CD4-positive, alpha-beta T cell treated with Interleukin-6 for 4 hours (primary cell): Measurements from ENCODE around the gene HSPA6.
"Not testable (repeated sequence)": the region's sequence is repeated elsewhere in the genome, so short reads cannot be mapped to it uniquely, and the experiment has no call there.

Experiments
- DNase-seq: peaks from one replicate; pipeline ENCODE4 v3.0.0-alpha.2; 2020; ENCODE audit warnings: mixed read lengths

Gene HSPA6

DNA sequence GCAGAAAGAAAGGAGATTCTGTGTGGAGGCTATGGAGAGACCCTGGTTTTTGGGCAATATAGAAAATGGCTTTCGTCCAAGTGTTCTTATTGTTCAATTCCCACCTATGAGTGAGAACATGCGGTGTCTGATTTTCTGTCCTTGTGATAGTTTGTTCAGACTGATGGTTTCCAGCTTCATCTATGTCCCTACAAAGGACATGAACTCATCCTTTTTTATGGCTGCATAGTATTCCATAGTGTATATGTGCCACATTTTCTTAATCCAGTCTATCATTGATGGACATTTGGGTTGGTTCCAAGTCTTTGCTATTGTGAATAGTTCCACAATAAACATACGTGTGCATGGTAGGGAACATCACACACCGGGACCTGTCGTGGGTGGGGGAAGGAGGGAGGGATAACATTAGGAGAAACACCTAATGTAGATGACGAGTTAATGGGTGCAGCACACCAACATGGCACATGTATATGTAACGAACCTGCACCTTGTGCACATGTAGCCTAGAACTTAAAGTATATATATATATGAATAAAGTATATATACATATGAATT lies 14.7 kb downstream of the HSPA6 start:
- not testable (repeated sequence) for DNase-seq

DNA sequence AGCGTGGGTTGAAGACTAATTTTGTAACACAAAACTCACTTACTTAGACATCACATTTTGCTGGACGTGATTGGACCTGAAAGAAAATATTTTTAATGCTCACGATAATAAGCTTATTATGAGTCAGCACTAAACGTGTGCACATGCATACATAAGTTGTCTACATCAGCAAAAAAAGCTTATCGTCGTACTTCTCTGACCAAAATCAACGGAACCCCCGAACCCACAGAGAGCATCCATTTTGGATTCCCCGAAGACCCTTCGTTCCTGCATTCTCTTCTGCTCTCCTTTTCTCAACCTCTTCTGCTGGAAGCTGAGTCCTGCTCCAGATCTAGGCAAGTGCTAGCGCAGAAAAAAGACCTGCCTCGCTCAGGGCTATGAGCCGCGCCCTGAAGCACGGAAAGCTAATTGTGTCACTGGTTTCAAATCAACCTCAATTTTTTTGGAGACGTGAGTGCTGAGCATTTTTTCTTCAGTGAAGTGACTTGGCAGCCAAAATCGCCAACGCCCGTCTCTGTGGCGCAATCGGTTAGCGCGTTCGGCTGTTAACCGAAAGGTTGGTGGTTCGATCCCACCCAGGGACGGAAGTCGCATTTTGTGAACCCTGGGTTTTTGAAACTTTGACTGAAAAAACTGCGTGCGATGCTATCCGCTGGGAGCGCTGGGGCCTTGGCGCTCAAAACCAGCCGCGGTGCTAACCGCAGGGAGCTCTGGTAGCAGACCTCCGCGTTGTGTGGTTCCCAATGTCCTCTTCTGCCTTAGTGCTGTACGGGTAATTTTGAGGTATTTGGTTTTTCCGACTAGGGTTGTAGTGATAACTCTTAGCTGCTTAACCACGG lies 15.6 kb downstream of the HSPA6 start:
- peak; percentile 86 for DNase-seq

DNA sequence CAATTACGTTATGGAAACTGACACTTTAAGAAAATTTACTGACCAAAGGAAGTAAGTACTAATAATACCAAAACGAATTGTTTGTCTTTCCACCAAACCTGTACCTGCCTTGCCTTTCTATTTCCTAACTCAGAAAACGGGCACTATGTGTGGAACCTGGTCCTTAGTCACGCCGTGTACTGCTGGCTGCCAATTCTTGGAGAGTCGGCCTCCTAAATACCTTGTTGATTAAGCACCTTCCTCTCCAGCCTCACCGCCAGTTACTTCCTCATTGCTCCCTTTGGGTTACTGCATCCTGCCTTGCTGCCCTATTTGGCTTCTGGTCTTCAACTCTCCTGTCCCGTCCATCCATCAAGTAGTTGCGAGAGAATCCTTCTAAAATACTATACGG lies 16.2 kb downstream of the HSPA6 start:
- DNase-seq = not testable (repeated sequence)

DNA sequence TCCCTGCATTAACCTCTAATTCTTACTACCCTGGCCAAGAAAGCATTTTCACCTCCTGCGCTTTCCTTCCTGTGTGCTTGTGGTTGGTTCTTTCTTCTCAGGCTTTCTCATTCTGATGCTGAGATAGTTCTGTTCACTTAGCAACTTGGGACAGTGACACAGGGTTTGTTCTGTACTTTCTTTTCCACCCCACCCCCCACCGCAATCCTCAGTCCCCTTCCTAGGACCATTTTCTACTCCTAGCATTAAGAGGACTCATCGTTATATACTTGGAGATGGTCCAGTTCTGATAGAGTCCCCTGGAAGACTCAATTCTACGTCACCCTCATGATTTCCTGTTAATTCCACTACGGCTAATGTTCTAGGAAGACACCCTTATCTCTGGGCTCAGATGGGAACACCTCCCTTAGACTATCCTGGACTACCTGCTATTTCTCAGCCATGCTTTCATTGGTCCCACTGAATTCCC lies 17.8 kb downstream of the HSPA6 start:
- peak; percentile 54 for DNase-seq

DNA sequence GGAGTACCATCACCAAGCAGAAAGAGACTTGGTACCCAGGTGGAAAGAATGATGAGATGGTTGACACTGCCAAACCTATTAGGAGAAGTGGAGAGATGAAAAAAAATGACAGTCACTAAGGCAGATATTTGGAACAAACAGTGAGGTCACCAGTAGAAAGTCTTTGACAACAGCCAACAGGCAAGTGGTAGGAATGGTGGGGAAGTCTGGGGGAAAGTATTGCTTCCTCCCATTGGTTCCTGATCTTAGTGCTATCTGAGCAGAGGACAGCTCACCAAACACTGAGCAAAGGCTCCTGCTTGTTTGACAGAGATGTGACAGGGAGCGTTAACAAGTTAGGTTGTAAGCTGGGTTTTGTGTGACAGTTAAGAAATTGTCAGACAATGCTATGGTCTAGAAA lies 18.8 kb downstream of the HSPA6 start:
- DNase-seq = not testable (repeated sequence)

DNA sequence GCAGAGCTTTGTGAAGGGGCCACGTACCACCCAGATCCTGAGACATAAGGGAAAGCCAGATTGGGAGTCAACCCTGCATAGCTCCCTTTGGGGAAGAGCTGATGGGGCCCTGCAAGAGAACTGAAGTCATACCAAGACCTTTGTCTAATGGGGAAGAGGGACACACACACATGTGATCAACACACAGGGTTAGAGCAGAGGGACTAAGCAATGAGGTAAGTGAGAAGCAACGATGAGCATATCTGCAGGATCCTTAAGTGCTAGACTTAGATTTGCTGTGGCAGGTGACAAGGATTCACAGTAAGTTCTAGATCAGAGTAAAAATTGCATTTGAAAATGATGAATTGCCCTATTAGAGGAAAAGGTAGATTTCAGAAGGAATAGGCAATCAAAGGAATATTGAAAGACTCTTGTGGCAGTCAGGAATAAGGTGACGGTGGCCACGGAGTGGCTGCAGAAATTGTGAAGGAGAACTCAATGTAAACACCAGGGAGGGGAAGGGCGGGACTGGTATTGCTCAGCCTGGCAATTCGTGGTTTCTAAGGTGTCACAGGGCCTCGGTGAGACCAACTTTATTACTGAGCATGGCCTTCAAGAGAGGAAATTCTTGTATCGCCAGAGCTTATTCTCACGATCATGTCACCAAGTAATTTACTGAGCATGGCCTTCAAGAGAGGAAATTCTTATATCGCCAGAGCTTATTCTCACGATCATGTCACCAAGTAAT lies 20.8 kb downstream of the HSPA6 start:
- peak; percentile 25 for DNase-seq

DNA sequence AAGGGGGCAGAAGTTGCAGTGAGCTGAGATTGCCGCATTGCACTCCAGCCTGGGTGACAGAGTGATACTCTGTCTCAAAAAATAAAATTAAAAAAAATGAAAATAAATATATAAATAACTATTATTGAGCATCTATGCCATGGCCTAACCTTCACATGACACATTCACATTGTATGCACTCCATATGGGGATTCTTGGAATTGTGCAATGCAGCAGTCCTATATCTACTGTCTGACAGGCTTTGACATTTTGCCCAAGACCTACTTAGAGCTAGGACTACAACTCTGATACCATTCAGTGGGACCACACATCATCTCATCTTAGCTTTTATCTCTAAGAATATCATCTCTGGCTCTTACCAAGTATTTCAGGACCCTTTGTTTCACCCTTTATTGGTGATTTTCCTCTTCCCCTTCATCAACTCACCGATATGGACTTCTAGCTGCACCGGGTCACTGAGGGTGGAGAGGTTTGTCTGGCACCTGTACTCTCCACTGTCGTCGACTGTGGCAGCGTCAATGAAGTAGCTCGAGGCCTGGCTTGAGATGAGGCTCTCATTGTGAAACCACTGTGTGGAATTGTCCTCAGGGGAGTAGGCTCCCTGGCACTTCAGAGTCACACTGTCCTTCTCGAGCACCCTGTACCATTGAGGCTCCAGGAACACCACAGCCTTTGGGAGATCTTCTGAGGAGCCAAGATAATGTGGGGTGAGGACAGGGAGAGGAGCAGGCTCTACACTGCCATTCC lies 23.8 kb downstream of the HSPA6 start:
- DNase-seq = not testable (repeated sequence)

DNA sequence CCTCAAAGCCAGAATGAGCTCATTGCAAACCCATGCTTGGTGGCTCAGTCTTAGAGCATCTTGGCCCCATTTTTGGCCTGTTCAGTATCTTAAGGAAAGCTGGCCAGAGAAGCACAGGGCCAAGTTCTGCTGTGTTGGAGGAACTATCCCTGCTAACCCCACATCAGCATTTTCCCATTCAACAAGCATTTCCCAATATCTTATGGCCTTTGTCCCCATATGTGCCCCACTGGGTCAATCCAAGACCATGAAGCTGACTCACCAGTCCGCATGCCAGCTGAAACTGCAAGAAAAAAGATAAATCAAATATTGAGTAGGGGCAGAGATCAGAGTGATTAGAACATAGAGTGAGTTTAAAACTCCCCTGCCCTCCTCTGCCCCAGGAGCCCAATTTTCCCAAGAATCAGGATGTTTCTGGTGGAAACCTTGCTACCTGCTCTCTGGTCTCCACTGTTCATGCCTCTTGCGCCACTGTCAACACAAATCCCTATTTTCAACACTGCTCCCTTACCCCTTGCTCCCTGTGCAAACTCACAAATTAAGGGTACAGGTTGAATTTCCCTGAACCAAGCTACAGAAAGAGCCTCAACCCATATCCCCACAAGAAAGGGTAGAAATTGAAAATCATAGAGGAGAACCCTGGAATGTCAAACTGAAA lies 24.5 kb downstream of the HSPA6 start:
- not testable (repeated sequence) for DNase-seq

DNA sequence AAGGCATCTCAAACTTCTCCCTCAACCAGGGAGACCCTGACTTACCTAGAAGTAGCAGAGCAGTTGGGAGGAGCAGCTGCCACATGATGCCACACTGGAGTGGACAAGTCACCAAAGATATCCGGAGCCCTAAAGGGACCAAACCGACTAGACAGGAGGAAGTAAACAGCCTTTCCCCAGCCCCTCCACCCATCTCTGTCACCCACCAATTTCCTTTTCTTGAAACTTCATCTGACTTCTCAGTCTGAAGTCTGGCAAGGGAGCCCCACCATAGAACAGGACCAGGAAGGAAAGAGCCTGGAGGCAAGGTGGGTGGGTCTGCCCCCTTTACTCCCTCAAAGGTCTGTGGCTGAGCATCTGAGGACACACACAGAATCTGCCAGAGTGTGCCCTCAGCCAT lies 25.3 kb downstream of the HSPA6 start, which contains the start of gene FCGR3A:
Gene FCGR3A, minus strand, starts transcription at position 167 of the 400 bp plus-strand sequence. Its CDS starts 82 bp downstream, at position 85.
- no peak for DNase-seq

DNA sequence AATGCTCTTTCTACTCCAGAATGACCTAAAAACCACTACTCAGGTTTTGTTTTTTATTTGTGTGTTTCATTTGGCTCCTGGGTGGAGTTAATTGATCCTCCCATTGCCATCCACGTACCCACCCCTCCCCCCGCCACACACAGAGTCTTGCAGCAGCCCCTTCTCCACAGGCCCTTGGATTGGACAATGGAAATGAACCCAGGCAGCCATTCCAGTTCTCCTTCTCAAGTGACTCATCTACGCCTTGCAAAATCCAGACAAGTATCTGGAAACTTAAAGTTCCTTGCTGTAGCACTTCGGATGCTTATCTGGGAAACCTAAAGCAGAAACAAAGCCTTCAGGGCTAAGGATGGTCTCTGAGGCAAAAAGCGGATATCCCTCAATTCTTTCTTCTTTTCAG lies 26.6 kb downstream of the HSPA6 start:
- not testable (repeated sequence) for DNase-seq

DNA sequence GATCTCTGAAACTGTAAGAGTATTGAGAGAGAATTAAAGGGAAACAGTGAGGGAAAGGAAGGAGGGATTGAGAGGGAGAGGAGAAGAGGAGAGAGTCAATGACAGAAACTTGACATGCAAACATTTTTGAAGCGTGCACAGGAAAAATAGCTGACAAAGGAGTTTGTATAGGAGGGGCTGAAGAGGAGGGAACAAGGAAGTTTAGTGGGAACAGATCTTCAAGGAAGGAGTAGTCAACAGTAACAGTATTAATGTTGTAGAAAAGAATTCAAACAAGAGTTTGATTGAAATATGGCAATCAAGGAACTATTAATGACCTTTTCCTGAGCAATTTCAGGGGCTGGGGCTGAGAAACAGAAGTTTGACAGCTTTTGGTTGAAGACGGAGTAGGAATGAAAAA lies 29.3 kb downstream of the HSPA6 start:
- DNase-seq = not testable (repeated sequence)

DNA sequence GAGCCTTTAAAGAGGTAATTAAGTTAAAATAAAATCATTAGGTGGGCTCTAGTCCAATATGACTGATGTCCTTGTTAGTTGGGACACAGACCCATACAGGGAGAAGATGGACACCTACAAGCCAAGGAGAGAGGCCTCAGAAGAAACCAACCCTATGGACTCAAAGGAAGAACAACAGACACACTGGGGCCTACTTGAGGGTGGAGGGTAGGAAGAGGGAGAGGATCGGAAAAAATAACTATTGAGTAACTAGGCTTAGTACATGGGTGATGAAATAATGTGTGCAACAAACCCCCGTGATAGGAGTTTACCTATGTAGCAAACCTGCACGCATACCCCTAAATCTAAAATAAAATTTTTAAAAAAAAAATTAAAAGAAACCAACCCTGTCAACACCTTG lies 30.0 kb downstream of the HSPA6 start:
- DNase-seq = not testable (repeated sequence)

DNA sequence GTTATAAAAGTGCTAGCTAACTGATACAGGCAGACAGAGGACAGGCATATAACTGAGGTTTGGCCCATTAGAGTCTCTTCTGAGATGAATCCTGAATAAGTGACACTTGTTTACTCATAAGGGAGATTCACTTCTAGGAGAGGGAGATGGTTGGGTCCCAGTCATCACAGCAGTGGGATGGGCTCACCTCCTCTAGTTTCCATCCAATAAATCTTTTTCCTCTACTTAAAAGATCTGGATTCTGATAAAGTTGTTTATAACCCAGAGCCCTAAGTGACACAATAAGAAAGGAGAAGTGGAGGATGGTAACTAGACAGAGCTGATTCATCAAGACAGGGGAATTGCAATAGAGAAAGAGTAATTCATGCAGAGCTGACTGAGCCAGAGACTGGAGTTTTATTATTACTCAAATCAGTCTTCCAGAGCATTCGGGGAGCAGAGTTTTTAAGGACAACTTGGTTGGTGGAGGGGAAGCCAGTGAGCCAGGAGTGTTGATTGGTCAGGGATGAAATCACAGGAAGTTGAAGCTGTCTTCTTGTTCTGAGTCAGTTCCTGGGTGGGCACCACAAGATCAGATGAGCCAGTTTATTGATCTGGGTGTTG lies 30.6 kb downstream of the HSPA6 start:
- DNase-seq = not testable (repeated sequence)

DNA sequence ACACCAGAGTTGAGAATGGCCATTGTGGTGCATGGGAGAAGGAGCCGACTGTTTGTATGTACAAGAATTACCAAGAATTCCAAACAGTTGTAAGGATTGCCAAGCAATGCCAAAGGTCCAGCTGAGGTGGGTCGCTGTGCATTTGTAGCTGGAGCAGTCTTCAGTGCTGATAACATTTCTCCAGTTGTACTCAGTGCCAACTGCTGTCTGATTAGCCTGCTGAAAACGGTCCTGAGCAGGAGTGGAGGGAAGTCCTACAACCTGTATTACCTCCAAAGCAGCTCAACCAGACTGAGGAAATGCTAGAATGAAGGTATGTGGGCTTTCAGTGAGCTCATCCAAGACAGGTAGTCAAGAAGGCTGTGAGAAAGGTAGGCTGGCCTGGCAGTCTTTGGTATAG lies 31.8 kb downstream of the HSPA6 start:
- DNase-seq = not testable (repeated sequence)

DNA sequence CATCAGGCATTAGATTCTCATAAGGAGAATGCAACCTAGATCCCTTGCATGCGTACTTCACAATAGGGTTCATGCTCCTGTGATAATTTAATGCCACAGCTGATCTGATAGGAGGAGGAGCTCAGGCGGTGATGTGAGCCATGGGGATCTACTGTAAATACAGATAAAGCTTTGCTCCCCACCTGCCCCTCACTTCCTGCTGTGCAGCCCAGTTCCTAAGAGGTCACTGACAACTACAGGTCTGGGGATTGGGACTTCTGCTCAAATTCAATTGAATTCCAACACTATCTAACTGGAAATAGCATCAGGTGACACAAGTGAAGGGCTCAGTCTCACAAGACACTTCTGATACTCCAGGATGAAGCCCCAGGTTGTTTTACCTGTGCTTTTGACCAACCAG lies 32.6 kb downstream of the HSPA6 start:
- DNase-seq = not testable (repeated sequence)

DNA sequence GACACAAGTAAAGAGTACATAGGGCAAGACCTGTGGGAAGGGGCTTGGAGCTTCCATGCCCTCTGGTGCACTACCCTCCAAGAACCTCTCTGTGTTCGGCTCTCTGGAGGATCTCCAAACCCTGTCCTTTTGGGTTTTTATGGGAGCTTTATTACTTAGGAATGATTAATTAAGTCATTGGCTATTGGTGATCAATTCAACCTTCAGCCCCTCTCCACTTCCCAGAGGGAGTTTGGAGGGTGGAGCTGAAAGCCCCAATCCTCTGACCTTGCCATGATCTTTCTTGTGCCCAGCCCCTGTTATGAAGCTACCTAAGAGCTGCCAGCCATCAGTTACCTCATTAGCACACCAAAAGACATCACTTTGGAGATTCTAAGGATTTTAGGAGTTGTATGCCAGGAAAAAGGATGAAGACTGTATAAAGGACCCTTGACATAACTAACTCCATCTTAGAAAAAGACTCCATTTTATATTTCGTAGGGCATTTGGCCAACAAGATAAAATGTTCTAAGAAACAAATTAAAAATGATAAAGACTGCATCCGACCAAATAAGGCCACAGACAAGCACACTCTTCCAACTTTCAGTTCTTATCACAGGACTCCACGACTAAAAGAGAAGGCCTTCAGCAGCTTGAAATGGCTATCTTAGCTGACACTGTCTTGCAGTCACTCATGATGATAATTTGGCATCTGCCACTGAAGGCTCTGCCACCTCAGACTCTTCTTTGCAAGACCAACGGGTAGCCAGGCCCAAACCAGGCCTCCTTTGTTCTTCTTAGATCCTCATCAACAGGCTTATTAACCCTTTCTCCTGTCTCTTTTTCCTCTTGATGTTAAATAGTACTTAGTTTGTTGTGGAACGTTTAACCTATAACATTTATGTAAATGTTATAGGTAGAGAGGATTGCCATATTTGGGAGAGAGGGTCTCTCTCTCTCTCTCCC lies 33.4 kb downstream of the HSPA6 start:
- DNase-seq = not testable (repeated sequence)

DNA sequence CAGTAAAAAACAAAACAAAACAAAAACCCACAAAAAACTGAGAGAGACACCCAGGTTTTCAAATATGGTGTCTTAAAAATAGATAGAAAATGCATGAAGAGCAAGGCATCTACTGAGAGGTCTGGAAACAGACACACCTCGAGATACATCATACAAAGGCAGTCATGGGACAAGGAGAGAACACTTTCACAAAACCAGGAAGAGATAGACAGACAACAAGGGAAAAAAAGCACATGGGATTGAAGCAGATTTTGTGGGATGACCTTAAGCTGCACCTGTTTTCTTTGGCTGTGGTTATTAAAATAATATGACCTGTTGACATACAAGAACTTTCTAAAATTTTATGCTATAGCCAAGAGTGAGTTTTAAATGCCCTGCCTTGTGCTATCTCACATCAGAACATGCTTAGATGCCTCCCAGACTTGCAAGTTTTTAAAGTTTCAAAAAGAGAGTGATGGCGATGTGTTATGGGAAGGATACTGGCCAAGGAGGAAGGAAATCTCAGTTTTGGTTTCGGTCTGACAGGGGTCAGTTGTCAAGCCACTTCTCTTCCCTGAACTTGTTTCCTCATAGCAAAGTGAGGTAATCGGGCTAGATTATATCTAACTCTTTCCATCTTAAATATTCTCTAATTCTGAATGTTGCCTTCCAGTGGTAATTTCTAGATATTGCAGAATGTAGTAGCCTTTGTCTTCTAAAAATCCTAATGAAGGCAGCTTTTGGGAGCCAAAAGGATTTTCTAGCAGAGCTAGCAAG lies 36.8 kb downstream of the HSPA6 start:
- DNase-seq = not testable (repeated sequence)

DNA sequence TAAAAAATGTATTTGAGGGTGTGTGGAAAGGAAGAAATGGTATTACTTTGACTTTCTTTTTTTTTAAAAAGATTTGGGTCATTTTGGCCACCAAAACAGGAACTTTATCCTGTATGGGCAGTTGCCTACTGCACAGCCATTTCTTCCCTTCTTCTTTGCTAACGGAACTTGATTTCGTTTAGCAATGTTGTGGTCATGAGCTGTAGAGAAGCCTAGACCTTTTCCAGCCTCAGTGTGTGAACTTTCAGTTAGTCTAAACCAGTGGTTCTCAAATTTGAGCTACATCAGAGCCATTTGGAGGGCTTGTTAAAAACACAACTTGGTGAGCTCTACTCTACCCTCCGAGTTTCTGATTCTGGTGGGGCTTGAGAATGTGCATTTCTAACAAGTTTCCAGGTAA lies 38.1 kb downstream of the HSPA6 start:
- DNase-seq = not testable (repeated sequence)

DNA sequence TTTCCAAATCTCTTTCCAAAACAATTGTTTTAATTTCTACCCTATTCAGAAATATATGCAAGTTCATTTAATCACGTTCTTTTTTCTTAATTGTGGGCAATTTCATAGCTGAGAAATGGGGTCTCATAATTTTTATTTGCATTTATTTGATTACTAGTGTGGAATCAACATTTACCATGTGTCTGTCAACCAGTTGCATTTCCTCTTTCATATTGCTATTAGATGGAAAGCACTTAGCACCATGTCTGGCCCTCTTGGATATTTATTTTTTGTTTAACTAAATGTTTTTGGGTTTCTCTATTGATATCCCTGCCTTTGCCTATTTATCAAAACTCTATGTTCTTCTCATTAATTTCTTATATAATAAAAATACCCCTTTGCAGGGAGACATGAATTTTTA lies 39.2 kb downstream of the HSPA6 start:
- DNase-seq = not testable (repeated sequence)

DNA sequence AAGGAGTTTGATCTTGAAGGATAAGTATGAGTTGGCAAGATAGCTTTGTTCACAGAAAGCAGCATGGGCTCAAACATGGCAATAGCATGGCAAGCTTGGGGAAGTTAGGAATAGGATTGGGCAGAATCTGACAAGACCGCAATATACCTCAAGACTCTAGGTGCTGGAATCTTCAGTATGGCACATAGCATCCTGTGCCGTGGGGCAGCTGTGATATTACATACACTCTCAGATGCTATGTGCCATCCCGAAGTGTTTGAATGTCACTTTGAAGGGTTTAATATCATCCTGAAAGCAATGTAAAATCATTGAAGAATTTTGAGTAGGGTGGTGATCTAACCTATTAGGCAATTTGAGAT lies 42.2 kb downstream of the HSPA6 start:
- not testable (repeated sequence) for DNase-seq
